Endometrial microvascular endothelial cells (primary cell): ENCODE results near the gene MAP7. TPM values are rescaled to one million over a fixed set of nuclear protein-coding genes. Genes with fewer than 3 reads are reported as not detected.

Source experiments
- in situ Hi-C: cut with HindIII; loops from 2 replicates; pipeline ENCODE4 v1.10.0; 2017; ENCODE audit warnings: low sequenced_read_pairs, low pct_unique_long_range_greater_than_20kb; ENCODE audit errors: inconsistent ontology term
- total RNA-seq: library from RNA; depleted of rRNA; stranded (reverse); fragments of >200 nt; gene quantifications from one replicate; pipeline ENCODE4 v1.2.3, GENCODE V29; 2015; ENCODE audit errors: inconsistent ontology term

Gene MAP7
- total RNA-seq, 1 donor from 2014 or later: not detected

- in situ Hi-C loops: no loop called here
Observed at GRCh38 chr6:136306466-136306865, 243.8 kb downstream of the MAP7 start.

- in situ Hi-C loops: no loop called here
Observed at GRCh38 chr6:136304410-136304809, 245.8 kb downstream of the MAP7 start.

- in situ Hi-C loops: no loop called here
Observed at GRCh38 chr6:136303516-136303915, 246.7 kb downstream of the MAP7 start.

GRCh38 chr6:136294621-136295020, 255.6 kb downstream of the MAP7 start:
- in situ Hi-C loops: no loop called here

Other genes starting within 250 kb of the MAP7 start
- gene MAP3K5, start 242.1 kb upstream of the MAP7 start, total RNA-seq: 9.3 TPM